H9 (cell line): ENCODE results near the gene SUMO4. TPM values are rescaled to one million over a fixed set of nuclear protein-coding genes. Genes with fewer than 3 reads are reported as not detected.

Experiments
- DNase-seq: peaks from one replicate; pipeline ENCODE4 v3.0.0-alpha.2; 2017
- H2AFZ ChIP-seq: one replicate; pipeline ENCODE4 v1.6.1; 2013; ENCODE audit warnings: mild to moderate bottlenecking, low read length, control low read depth, moderate library complexity
- H2AK5ac ChIP-seq: 2 replicates; pipeline ENCODE4 v1.6.1; 2013; ENCODE audit warnings: low read length, control low read depth, mixed read lengths; ENCODE audit not compliant: insufficient read length
- H2BK120ac ChIP-seq: one replicate; pipeline ENCODE4 v1.6.1; 2013; ENCODE audit warnings: low read depth, mild to moderate bottlenecking, low read length, control low read depth, inconsistent platforms; ENCODE audit not compliant: poor library complexity, severe bottlenecking
- H2BK12ac ChIP-seq: 2 replicates; pipeline ENCODE4 v1.6.1; 2013; ENCODE audit warnings: low read length, control low read depth, mixed read lengths, low read depth; ENCODE audit not compliant: insufficient read length
- H2BK15ac ChIP-seq: 2 replicates; pipeline ENCODE4 v1.6.1; 2013; ENCODE audit warnings: low read depth, low read length, control low read depth
- H2BK20ac ChIP-seq: one replicate; pipeline ENCODE4 v1.6.1; 2013; ENCODE audit warnings: low read depth, mild to moderate bottlenecking, low read length, control low read depth, inconsistent platforms; ENCODE audit not compliant: poor library complexity, severe bottlenecking
- H2BK5ac ChIP-seq: 2 replicates; pipeline ENCODE4 v1.6.1; 2013; ENCODE audit warnings: low read length, control low read depth, mixed read lengths; ENCODE audit not compliant: insufficient read length
- H3K14ac ChIP-seq: 2 replicates; pipeline ENCODE4 v1.6.1; 2013; ENCODE audit warnings: low read length, control low read depth; ENCODE audit not compliant: insufficient read depth
- H3K18ac ChIP-seq: 2 replicates; pipeline ENCODE4 v1.6.1; 2013; ENCODE audit warnings: low read depth, mild to moderate bottlenecking, mixed read lengths, low read length, control low read depth; ENCODE audit not compliant: insufficient read length
- H3K23ac ChIP-seq: 2 replicates; pipeline ENCODE4 v1.6.1; 2013; ENCODE audit warnings: low read length, control low read depth, mixed read lengths, low read depth; ENCODE audit not compliant: insufficient read length
- H3K23me2 ChIP-seq: 2 replicates; pipeline ENCODE4 v1.6.1; 2013; ENCODE audit warnings: low read depth, mild to moderate bottlenecking, mixed read lengths, low read length, control low read depth; ENCODE audit not compliant: insufficient read length, poor library complexity, severe bottlenecking
- H3K27ac ChIP-seq: 2 replicates; pipeline ENCODE4 v1.5.1; 2013; ENCODE audit warnings: low read length, control low read depth, mixed read lengths, low read depth; ENCODE audit not compliant: insufficient read length
- H3K27me3 ChIP-seq: 2 replicates; pipeline ENCODE4 v1.6.1; 2013; ENCODE audit warnings: low read length, control low read depth, inconsistent platforms; ENCODE audit not compliant: insufficient read depth
- H3K4ac ChIP-seq: 2 replicates; pipeline ENCODE4 v1.6.1; 2013; ENCODE audit warnings: low read depth, mild to moderate bottlenecking, control low read depth, inconsistent platforms, low read length, moderate library complexity
- H3K4me1 ChIP-seq: 2 replicates; pipeline ENCODE4 v1.6.1; 2013; ENCODE audit warnings: low read length, control low read depth, inconsistent platforms; ENCODE audit not compliant: insufficient read depth
- H3K4me2 ChIP-seq: 2 replicates; pipeline ENCODE4 v1.6.1; 2013; ENCODE audit warnings: low read length, control low read depth, mixed read lengths; ENCODE audit not compliant: insufficient read length, insufficient read depth
- H3K56ac ChIP-seq: 2 replicates; pipeline ENCODE4 v1.6.1; 2013; ENCODE audit warnings: low read depth, mild to moderate bottlenecking, mixed read lengths, low read length, control low read depth; ENCODE audit not compliant: insufficient read length
- H3K79me1 ChIP-seq: 2 replicates; pipeline ENCODE4 v1.6.1; 2013; ENCODE audit warnings: low read depth, mild to moderate bottlenecking, moderate library complexity, low read length, control low read depth, inconsistent platforms; ENCODE audit not compliant: insufficient read depth, poor library complexity, severe bottlenecking
- H3K79me2 ChIP-seq: 2 replicates; pipeline ENCODE4 v1.6.1; 2013; ENCODE audit warnings: low read length, control low read depth, inconsistent platforms; ENCODE audit not compliant: insufficient read depth
- H3K9ac ChIP-seq: 2 replicates; pipeline ENCODE4 v1.6.1; 2013; ENCODE audit warnings: low read length, control low read depth, mixed read lengths; ENCODE audit not compliant: insufficient read length; ENCODE audit errors: extremely low read depth
- H3K9me3 ChIP-seq: one replicate; pipeline ENCODE4 v1.6.1; 2013; ENCODE audit warnings: low read depth, low read length, inconsistent platforms; ENCODE audit not compliant: control insufficient read depth
- H3T11ph ChIP-seq: one replicate; pipeline ENCODE4 v1.6.1; 2013; ENCODE audit warnings: mild to moderate bottlenecking, low read length, control low read depth, inconsistent platforms
- H4K20me1 ChIP-seq: one replicate; pipeline ENCODE4 v1.6.1; 2013; ENCODE audit not compliant: control insufficient read depth, insufficient read length, insufficient read depth
- H4K5ac ChIP-seq: 2 replicates; pipeline ENCODE4 v1.6.1; 2013; ENCODE audit warnings: low read depth, mild to moderate bottlenecking, mixed read lengths, low read length, control low read depth; ENCODE audit not compliant: insufficient read length
- H4K8ac ChIP-seq: replicated peaks from 2 replicates; pipeline ENCODE4 v1.6.1; 2013; ENCODE audit warnings: low read length, control low read depth, mixed read lengths, low read depth; ENCODE audit not compliant: insufficient read length
- H4K91ac ChIP-seq: 2 replicates; pipeline ENCODE4 v1.6.1; 2013; ENCODE audit warnings: low read depth, mild to moderate bottlenecking, moderate library complexity, mixed read lengths, low read length, control low read depth; ENCODE audit not compliant: insufficient read length
- H3K27ac Mint-ChIP-seq, 3 experiments: 2 replicates in 2 of 3; 3 replicates in 1 of 3; pipeline ENCODE4 v1.8.0; 2020 to 2021; ENCODE audit warnings: mixed read lengths in 3 of 3, mild to moderate bottlenecking in 1 of 3, moderate library complexity in 1 of 3
- H3K27me3 Mint-ChIP-seq: 2 replicates; pipeline ENCODE4 v1.8.0; 2021; ENCODE audit warnings: low read depth, mild to moderate bottlenecking, moderate library complexity, mixed read lengths
- H3K36me3 Mint-ChIP-seq, 3 experiments: 2 replicates in 2 of 3; 3 replicates in 1 of 3; pipeline ENCODE4 v1.8.0; 2020 to 2021; ENCODE audit warnings: low read depth in 3 of 3, mixed read lengths in 3 of 3; ENCODE audit not compliant: insufficient read depth in 1 of 3
- H3K4me1 Mint-ChIP-seq, 2 experiments: 2 replicates each; pipeline ENCODE4 v1.8.0; 2020; ENCODE audit warnings: mixed read lengths in 2 of 2
- H3K4me3 Mint-ChIP-seq, 2 experiments: 2 replicates in 1 of 2; 3 replicates in 1 of 2; pipeline ENCODE4 v1.8.0; 2020 to 2021; ENCODE audit warnings: mild to moderate bottlenecking in 2 of 2, mixed read lengths in 2 of 2, moderate library complexity in 1 of 2
- H3K9me3 Mint-ChIP-seq, 2 experiments: 2 replicates in 1 of 2; 3 replicates in 1 of 2; pipeline ENCODE4 v1.8.0; 2020; ENCODE audit warnings: mild to moderate bottlenecking in 2 of 2, mixed read lengths in 2 of 2, moderate library complexity in 1 of 2
- WGBS: extraction: QIAGEN DNeasy Blood & Tissue Kit; methylation state at CpG from one replicate; pipeline ENCODE4 v1.1.7; 2013; ENCODE audit warnings: missing lambda C conversion rate, low lambda C conversion rate, mixed read lengths; ENCODE audit not compliant: insufficient read length; ENCODE audit errors: extremely low coverage; 5-methylcytosine and 5-hydroxymethylcytosine counted together
- total RNA-seq: library from RNA; stranded (reverse); gene quantifications from 2 replicates; pipeline ENCODE4 v1.2.1, GENCODE V29; 2021
- TF ChIP-seq, protein P1 (sequence below): fragments of 200-600 bp; sonication (generic); conservative IDR thresholded peaks from 3 replicates; pipeline ENCODE4 v1.8.0; 2021; ENCODE audit warnings: antibody characterized with exemption, mild to moderate bottlenecking

Gene SUMO4
- total RNA-seq, 1 experiment from 2014 or later: 1.5 TPM

DNA sequence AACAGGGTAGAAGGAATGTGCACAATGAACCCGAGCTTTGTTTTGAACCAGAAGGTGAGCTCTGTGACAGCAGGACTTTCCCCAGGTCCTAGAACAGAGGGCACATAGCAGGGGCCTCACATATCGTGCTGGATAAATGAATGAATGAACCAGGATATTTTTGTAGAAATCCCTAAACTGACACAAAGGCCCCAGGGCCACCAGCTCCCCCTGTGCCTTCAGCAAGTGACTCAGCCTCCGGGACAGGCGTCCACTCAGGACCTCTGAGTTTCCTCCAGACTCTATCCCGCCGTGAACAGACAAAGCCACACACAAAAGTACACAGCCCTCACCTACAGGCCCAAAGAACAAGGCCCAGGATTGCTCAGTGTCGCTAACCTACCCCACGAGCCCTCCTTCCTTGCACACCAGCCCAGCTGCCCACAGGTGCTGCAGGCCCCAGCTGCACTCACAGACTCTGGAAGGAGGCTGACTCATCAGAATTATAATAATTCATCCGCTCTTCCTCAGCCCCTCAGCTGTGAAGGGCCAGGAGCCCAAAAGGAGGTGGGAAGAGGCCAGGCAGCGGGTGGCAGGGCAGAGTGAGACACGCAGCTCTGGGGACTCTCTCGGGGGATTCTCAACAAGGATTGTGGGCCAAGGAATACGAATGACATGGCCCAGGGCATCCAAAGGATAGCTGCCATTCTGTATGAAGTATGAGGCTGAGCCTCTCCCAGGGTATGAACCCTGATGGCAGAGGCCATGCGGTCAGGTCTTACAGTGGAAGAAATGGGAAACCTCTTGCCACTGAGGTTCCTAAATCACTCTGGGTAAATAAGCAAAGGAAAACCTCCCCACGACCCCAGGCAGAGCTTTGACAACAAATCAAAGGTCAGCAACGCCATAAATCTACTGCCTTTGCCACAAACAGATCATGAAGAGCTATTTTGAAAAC is 40.9 kb downstream of the SUMO4 start:
- Histone ChIP-seq H2BK5ac (no peak overlapping the region), H3K9me3 (no peaks in the 10 kb centered on the region), H2BK120ac (no peak overlapping the region), H3K14ac (no peak overlapping the region; the same call in 1 of the 2 replicates), H2AK5ac (no peak overlapping the region), H3K4me2 (no peak overlapping the region), H3K79me1 (no peaks in the 10 kb centered on the region), H2BK15ac (no peak overlapping the region), H2BK12ac (peak overlapping the region; percentile 18), H3K23ac (no peak overlapping the region), H4K5ac (no peak overlapping the region), H4K91ac (no peak overlapping the region), H3K23me2 (no peaks in the 10 kb centered on the region), H3K9ac (no peak overlapping the region), H3K18ac (no peak overlapping the region), H3K4me1 (no peaks in the 10 kb centered on the region), H3K56ac (no peak overlapping the region), H2AFZ (no peak overlapping the region), H3K27ac (no peak overlapping the region), H3K27me3 (no peaks in the 10 kb centered on the region), H3T11ph (no peak overlapping the region), H2BK20ac (no peak overlapping the region), H3K79me2 (no peaks in the 10 kb centered on the region), H4K20me1 (no peaks in the 10 kb centered on the region), H3K4ac (no peak overlapping the region), H4K8ac (no peak overlapping the region)
- no peak for DNase-seq
- Mint-ChIP-seq H3K4me1 (peaks cover 0 to 11% of the 10 kb centered on the region in 2 experiments; a peak in 1 of 4 replicates), H3K9me3 (peaks cover 0 to 3% of the 10 kb centered on the region in 2 experiments; a peak in 3 of 5 replicates), H3K27ac (peak overlapping the region in 2 of 3 experiments; percentile 57 to 64; a peak in 2 of 7 replicates), H3K36me3 (no peaks in the 10 kb centered on the region), H3K4me3 (no peak overlapping the region), H3K27me3 (peaks cover 5% of the 10 kb centered on the region)
- no CpG with 5 or more reads among the region's 16 CpGs for WGBS
- TF ChIP-seq, protein P1, sequence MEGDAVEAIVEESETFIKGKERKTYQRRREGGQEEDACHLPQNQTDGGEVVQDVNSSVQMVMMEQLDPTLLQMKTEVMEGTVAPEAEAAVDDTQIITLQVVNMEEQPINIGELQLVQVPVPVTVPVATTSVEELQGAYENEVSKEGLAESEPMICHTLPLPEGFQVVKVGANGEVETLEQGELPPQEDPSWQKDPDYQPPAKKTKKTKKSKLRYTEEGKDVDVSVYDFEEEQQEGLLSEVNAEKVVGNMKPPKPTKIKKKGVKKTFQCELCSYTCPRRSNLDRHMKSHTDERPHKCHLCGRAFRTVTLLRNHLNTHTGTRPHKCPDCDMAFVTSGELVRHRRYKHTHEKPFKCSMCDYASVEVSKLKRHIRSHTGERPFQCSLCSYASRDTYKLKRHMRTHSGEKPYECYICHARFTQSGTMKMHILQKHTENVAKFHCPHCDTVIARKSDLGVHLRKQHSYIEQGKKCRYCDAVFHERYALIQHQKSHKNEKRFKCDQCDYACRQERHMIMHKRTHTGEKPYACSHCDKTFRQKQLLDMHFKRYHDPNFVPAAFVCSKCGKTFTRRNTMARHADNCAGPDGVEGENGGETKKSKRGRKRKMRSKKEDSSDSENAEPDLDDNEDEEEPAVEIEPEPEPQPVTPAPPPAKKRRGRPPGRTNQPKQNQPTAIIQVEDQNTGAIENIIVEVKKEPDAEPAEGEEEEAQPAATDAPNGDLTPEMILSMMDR: no peak
